ENCODE measurements around the gene UXS1. TPM values are rescaled to one million over a fixed set of nuclear protein-coding genes. Genes with fewer than 3 reads are reported as not detected.

The UXS1 gene
- 60.9 TPM for total RNA-seq

DNA sequence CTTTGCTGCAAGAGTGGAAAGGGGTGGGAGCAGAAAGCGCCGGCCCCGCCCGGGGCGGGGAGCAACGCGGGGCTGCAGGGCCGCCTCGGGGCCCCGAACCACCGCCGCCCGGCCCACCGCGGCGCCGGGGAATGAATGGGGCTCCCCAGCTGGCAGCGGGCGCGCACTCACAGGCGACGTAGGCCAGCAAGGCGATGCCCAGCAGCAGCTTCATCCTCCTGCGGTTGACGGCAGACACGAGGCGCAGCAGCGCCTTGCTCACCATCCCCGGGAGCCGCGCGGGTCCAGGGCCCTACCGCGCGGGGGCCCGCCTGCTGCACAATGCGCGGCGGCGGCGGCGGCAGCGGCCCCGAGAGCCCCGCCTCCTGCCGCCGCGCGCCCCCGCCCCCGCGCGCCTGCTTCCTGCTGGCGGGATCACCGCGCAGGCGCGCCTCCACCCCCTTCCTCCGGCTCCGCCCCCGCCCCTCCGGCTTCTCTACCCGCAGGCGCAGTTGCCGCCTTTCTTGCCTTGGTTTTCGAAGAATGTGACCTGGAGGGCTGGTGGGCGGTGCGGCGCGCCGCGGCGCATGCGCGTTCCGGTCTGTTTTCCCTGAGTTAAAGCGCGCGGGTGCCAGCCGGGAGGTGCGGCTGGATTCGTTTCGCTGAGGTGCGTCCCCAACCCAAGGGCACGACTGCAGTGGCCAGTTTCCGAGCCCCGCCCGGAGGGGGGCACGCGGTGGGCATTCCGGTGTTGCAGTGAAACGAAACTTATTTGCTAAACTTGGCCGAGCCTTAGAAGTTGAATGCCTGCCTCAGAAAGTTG lies at the start of gene UXS1:
Gene UXS1, minus strand, starts transcription at position 325 of the 802 bp plus-strand sequence. Its CDS starts 60 bp downstream, at position 265.

All from diencephalon (tissue), 1 donor.